H1 (cell line): ENCODE data around the gene HOXD12. TPM values are rescaled to one million over a fixed set of nuclear protein-coding genes. Genes with fewer than 3 reads are reported as not detected.

Source experiments
- CTCF ChIA-PET: fragments of 300-600 bp; sonication (Branson Sonifier 250); formaldehyde crosslinking; loops from one replicate; lab custom pipeline; 2021; ENCODE audit not compliant: partially characterized antibody; lab: Charles Lee
- POLR2A ChIA-PET: fragments of 300-600 bp; sonication (Branson Sonifier 250); formaldehyde crosslinking; loops from one replicate; lab custom pipeline; 2021; ENCODE audit warnings: inconsistent platforms; ENCODE audit not compliant: partially characterized antibody; lab: Charles Lee
- DNase-seq, 2 experiments: peaks; one replicate each; pipeline versions ENCODE4 v3.0.0 to v3.0.0-alpha.2; 2010 to 2022; ENCODE audit warnings: low spot score in 2 of 2, low read depth in 1 of 2, mixed read lengths in 1 of 2
- FAIRE-seq: peaks from 2 replicates; lab custom pipeline; 2011; peaks lifted over from hg19 to GRCh38; lab: Jason Lieb, UNC
- H2AFZ ChIP-seq: 2 replicates; pipeline ENCODE4 v1.8.1; 2012; ENCODE audit warnings: low read length, inconsistent platforms
- H2AK5ac ChIP-seq: 2 replicates; pipeline ENCODE4 v1.6.1; 2013; ENCODE audit warnings: low read depth, low read length
- H2BK120ac ChIP-seq: replicated peaks from 2 replicates; pipeline ENCODE3; 2013; ENCODE audit warnings: low read depth, low read length, inconsistent platforms
- H2BK12ac ChIP-seq: 2 replicates; pipeline ENCODE4 v1.6.1; 2013; ENCODE audit warnings: low read depth, low read length
- H2BK15ac ChIP-seq: 2 replicates; pipeline ENCODE4 v1.6.1; 2013; ENCODE audit warnings: low read length
- H2BK20ac ChIP-seq: 2 replicates; pipeline ENCODE4 v1.6.1; 2013; ENCODE audit warnings: low read length
- H2BK5ac ChIP-seq: 2 replicates; pipeline ENCODE4 v1.6.1; 2013; ENCODE audit warnings: low read depth, low read length
- H3K14ac ChIP-seq: 2 replicates; pipeline ENCODE4 v1.6.1; 2013; ENCODE audit warnings: inconsistent platforms; ENCODE audit not compliant: insufficient read length
- H3K18ac ChIP-seq: 2 replicates; pipeline ENCODE4 v1.6.1; 2013; ENCODE audit warnings: low read length; ENCODE audit errors: extremely low read depth
- H3K23ac ChIP-seq: 2 replicates; pipeline ENCODE4 v1.6.1; 2013; ENCODE audit warnings: inconsistent platforms; ENCODE audit not compliant: insufficient read length
- H3K23me2 ChIP-seq: 2 replicates; pipeline ENCODE4 v1.6.1; 2013; ENCODE audit warnings: low read depth, low read length
- H3K27ac ChIP-seq: 2 replicates; pipeline ENCODE4 v1.6.1; 2011; ENCODE audit warnings: low read depth, low read length, inconsistent platforms
- H3K27me3 ChIP-seq, 4 experiments: replicated peaks in 1 of 4; 1 replicate in 1 of 4; 2 replicates in 3 of 4; pipeline versions ENCODE4 v1.6.1 to v1.8.1; 2011 to 2013; ENCODE audit warnings: low read length in 3 of 4, mild to moderate bottlenecking in 3 of 4, inconsistent platforms in 2 of 4, mixed read lengths in 2 of 4, moderate library complexity in 1 of 4; ENCODE audit not compliant: control insufficient read depth in 3 of 4, insufficient read depth in 3 of 4; ENCODE audit errors: extremely low read depth in 1 of 4
- H3K36me3 ChIP-seq, 4 experiments: 2 replicates each; pipeline versions ENCODE4 v1.6.1 to v1.8.1; 2011 to 2013; ENCODE audit warnings: mild to moderate bottlenecking in 4 of 4, low read length in 3 of 4, moderate library complexity in 2 of 4, control low read depth in 1 of 4, inconsistent platforms in 1 of 4; ENCODE audit not compliant: insufficient read depth in 4 of 4, control insufficient read depth in 2 of 4
- H3K4ac ChIP-seq: replicated peaks from 2 replicates; pipeline ENCODE3; 2013; ENCODE audit warnings: low read length, low read depth, mixed read lengths, inconsistent platforms; ENCODE audit not compliant: insufficient read length
- H3K4me1 ChIP-seq, 4 experiments: replicated peaks in 1 of 4; 1 replicate in 1 of 4; 2 replicates in 3 of 4; pipeline versions ENCODE4 v1.6.1 to v1.8.1; 2011 to 2013; ENCODE audit warnings: low read length in 3 of 4, inconsistent platforms in 2 of 4, mixed read lengths in 1 of 4; ENCODE audit not compliant: insufficient read depth in 4 of 4, control insufficient read depth in 3 of 4
- H3K4me2 ChIP-seq, 2 experiments: 2 replicates each; pipeline versions ENCODE4 v1.6.1 to v1.8.1; 2011 to 2013; ENCODE audit warnings: low read depth in 2 of 2, low read length in 2 of 2, control low read depth in 1 of 2, inconsistent platforms in 1 of 2, mild to moderate bottlenecking in 1 of 2; ENCODE audit not compliant: insufficient read depth in 1 of 2
- H3K4me3 ChIP-seq, 4 experiments: fragments of 200-600, 300-600 bp in 1 of 4; sonication (generic), shearing (Covaris generic), sonication (Bioruptor Twin) in 1 of 4; 2 replicates each; pipeline versions ENCODE4 v1.5.1 to v1.8.1; 2011 to 2016; ENCODE audit warnings: low read length in 4 of 4, low read depth in 3 of 4, control low read depth in 2 of 4, inconsistent platforms in 2 of 4, mild to moderate bottlenecking in 2 of 4, mixed read lengths in 1 of 4, moderate library complexity in 1 of 4; ENCODE audit not compliant: insufficient read depth in 2 of 4; ENCODE audit errors: extremely low read depth in 1 of 4
- H3K56ac ChIP-seq: replicated peaks from 2 replicates; pipeline ENCODE3; 2013; ENCODE audit warnings: low read depth, mild to moderate bottlenecking, mixed read lengths, low read length, inconsistent platforms; ENCODE audit not compliant: insufficient read length
- H3K79me1 ChIP-seq: 2 replicates; pipeline ENCODE4 v1.6.1; 2013; ENCODE audit warnings: low read depth, low read length, control low read depth
- H3K79me2 ChIP-seq, 2 experiments: 2 replicates each; pipeline versions ENCODE4 v1.6.1 to v1.8.1; 2012 to 2013; ENCODE audit warnings: low read length in 2 of 2, mild to moderate bottlenecking in 2 of 2, inconsistent platforms in 1 of 2; ENCODE audit not compliant: insufficient read depth in 2 of 2, control insufficient read depth in 1 of 2
- H3K9ac ChIP-seq, 4 experiments: replicated peaks in 1 of 4; 1 replicate in 1 of 4; 2 replicates in 3 of 4; pipeline versions ENCODE4 v1.6.1 to v1.8.1; 2011 to 2013; ENCODE audit warnings: low read depth in 3 of 4, low read length in 3 of 4, control low read depth in 2 of 4, mild to moderate bottlenecking in 2 of 4, moderate library complexity in 2 of 4, inconsistent platforms in 1 of 4; ENCODE audit errors: extremely low read depth in 1 of 4
- H3K9me3 ChIP-seq, 2 experiments: 2 replicates each; pipeline versions ENCODE4 v1.6.1 to v1.8.1; 2012 to 2013; ENCODE audit warnings: mild to moderate bottlenecking in 2 of 2, moderate library complexity in 2 of 2, control low read depth in 1 of 2, inconsistent platforms in 1 of 2, low read depth in 1 of 2, low read length in 1 of 2, mixed read lengths in 1 of 2; ENCODE audit not compliant: insufficient read depth in 2 of 2
- H4K20me1 ChIP-seq, 2 experiments: replicated peaks in 1 of 2; 2 replicates each; pipeline versions ENCODE3 to v1.8.1; 2011 to 2013; ENCODE audit warnings: inconsistent platforms in 2 of 2, low read length in 2 of 2, mild to moderate bottlenecking in 1 of 2; ENCODE audit not compliant: insufficient read depth in 2 of 2, control insufficient read depth in 1 of 2
- H4K5ac ChIP-seq: 2 replicates; pipeline ENCODE4 v1.6.1; 2013; ENCODE audit warnings: low read length, low read depth, mixed read lengths, inconsistent platforms; ENCODE audit not compliant: insufficient read length
- H4K8ac ChIP-seq: 2 replicates; pipeline ENCODE4 v1.8.0; 2013; ENCODE audit warnings: mild to moderate bottlenecking, moderate library complexity, low read length, inconsistent platforms; ENCODE audit not compliant: insufficient read depth; ENCODE audit errors: extremely low read depth
- H4K91ac ChIP-seq: replicated peaks from 2 replicates; pipeline ENCODE3; 2013; ENCODE audit warnings: low read length, mixed read lengths, inconsistent platforms; ENCODE audit not compliant: insufficient read length
- CBX8 ChIP-seq: fragments of 300-800, 300-1000 bp; sonication (generic); IDR thresholded peaks from 2 replicates; pipeline ENCODE4 v1.7.1; 2016; ENCODE audit warnings: low read depth, low read length, borderline replicate concordance
- RXRA ChIP-seq: IDR thresholded peaks from 2 replicates; pipeline ENCODE4 v1.6.1; 2011; ENCODE audit warnings: low read depth, mild to moderate bottlenecking, low read length, moderate library complexity; ENCODE audit not compliant: insufficient read depth
- WGBS, 2 experiments: shearing (Covaris generic) in 1 of 2; methylation state at CpG; one replicate each; pipeline versions ENCODE4 v1.1.6 to v1.1.7; 2013 to 2015; ENCODE audit warnings: low lambda C conversion rate in 2 of 2, mixed read lengths in 2 of 2, inconsistent platforms in 1 of 2, low coverage in 1 of 2, missing lambda C conversion rate in 1 of 2; ENCODE audit not compliant: insufficient replicate concordance in 2 of 2, insufficient coverage in 1 of 2, insufficient read length in 1 of 2; ENCODE audit errors: extremely low coverage in 1 of 2, missing lambda C conversion rate in 1 of 2; 5-methylcytosine and 5-hydroxymethylcytosine counted together
- polyA plus RNA-seq, 7 experiments: library from polyadenylated mRNA; depleted of rRNA in 3 of 7; stranded (reverse) in 5 of 7; unstranded in 2 of 7; fragments of >200 nt in 5 of 7; fragments of 200-250 nt in 2 of 7; gene quantifications; 1 replicate in 5 of 7; 2 replicates in 1 of 7; 4 replicates in 1 of 7; pipeline versions ENCODE4 v1.2.1 to v1.2.3, GENCODE V29; 2011 to 2013; ENCODE audit warnings: missing spikeins in 2 of 7, mixed read lengths in 2 of 7
- total RNA-seq: library from RNA; stranded (reverse); fragmentation: NEBNext Ultra II Directional; extraction: Animal tissue kit (Norgen Biotek cat#: 25700); gene quantifications from 2 replicates; pipeline ENCODE4 v1.2.1, GENCODE V29; 2021

The HOXD12 gene
- total and polyA plus RNA-seq, 2 of the 8 experiments (the other 6 are each of a cell fraction or from before 2014, with no cell fraction given), result not detected

DNA sequence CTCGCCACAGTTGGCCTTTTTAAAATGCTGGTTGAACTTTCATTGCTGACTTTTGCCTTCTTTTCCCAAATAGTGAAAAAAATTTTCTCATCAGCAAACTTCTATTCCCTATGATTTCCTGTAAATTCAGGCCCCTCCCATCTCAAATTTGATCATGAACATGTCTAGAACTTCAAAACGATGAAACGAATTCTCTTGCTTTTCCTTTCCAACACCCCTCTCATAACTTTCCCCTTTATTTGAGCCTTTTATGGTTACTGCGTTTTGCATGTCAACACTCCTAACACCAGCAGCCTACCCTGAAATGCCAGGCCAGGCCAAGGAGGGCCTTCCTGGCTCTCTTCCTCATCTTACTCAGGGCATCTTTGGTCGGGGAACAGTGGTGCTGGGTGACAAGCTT, 8.7 kb upstream of the HOXD12 start:
- TF ChIP-seq CBX8 (peak; percentile 33; the same call in 1 of the 2 replicates), RXRA (no peak)
- no peak overlapping the region for H4K8ac ChIP-seq
- peaks cover 0 to 5% (median 0%) of the 10 kb centered on the region in 4 experiments; a peak in 1 of 8 replicates for H3K36me3 ChIP-seq
- no peaks in the 10 kb centered on the region for H3K79me2 ChIP-seq
- H3K23me2 ChIP-seq, result peaks cover 2% of the 10 kb centered on the region; the same call in 1 of the 2 replicates
- ChIA-PET POLR2A (no interaction called here), CTCF (interaction anchor here (0.6 to 2.5 kb wide), 4 partner anchors 8 to 12 kb away, joined by 3 to 12 read pairs (median 5); no protein-coding TSS in a partner anchor)
- no peak overlapping the region for H4K91ac ChIP-seq
- no peak overlapping the region for H2AFZ ChIP-seq
- peaks cover 92 to 99% (median 98%) of the 10 kb centered on the region in 4 experiments for H3K27me3 ChIP-seq
- no peak overlapping the region for H2AK5ac ChIP-seq
- no peak overlapping the region for H2BK120ac ChIP-seq
- H3K4ac ChIP-seq, result no peak overlapping the region
- DNase-seq (no peak), FAIRE-seq (no peak)
- no peak overlapping the region for H4K5ac ChIP-seq
- no peak overlapping the region for H2BK15ac ChIP-seq
- H3K14ac ChIP-seq, result no peak overlapping the region
- H2BK12ac ChIP-seq, result no peak overlapping the region
- no peak overlapping the region for H2BK20ac ChIP-seq
- H3K18ac ChIP-seq, result no peak overlapping the region
- H3K27ac ChIP-seq, result no peak overlapping the region
- no peak overlapping the region for H3K4me2 ChIP-seq
- H4K20me1 ChIP-seq, result peaks cover 19 to 36% of the 10 kb centered on the region in 2 experiments
- no peaks in the 10 kb centered on the region; a peak in 1 of 4 replicates for H3K9me3 ChIP-seq
- H3K4me1 ChIP-seq, result peaks cover 0 to 12% (median 9%) of the 10 kb centered on the region in 4 experiments; a peak in 6 of 7 replicates
- H3K9ac ChIP-seq, result no peak overlapping the region
- H3K56ac ChIP-seq, result no peak overlapping the region
- 33% methylated on average over 5 of the region's 5 CpGs; no CpG with 5 or more reads in 1 of the 2 experiments for WGBS, 2 experiments
- no peak overlapping the region for H2BK5ac ChIP-seq
- no peaks in the 10 kb centered on the region for H3K79me1 ChIP-seq
- no peak overlapping the region for H3K4me3 ChIP-seq
- no peak overlapping the region for H3K23ac ChIP-seq
